CD14-positive monocyte (primary cell): ENCODE data around the gene APP. TPM values are rescaled to one million over a fixed set of nuclear protein-coding genes. Genes with fewer than 3 reads are reported as not detected.
A peak's percentile ranks its signal among the peaks of the same experiment; 100 is the strongest.

Experiments
- DNase-seq, 3 donors: peaks; one replicate each; pipeline ENCODE4 v3.0.0-alpha.2; 2011 to 2022
- H2AFZ ChIP-seq: 2 replicates; pipeline ENCODE4 v1.6.0; 2012; ENCODE audit warnings: mild to moderate bottlenecking, low read depth, low read length, inconsistent platforms; ENCODE audit not compliant: insufficient read depth, poor library complexity, severe bottlenecking
- H3K27ac ChIP-seq, 2 donors: 1 replicate in 1 of 2; 2 replicates in 1 of 2; pipeline ENCODE4 v1.5.1; 2012 to 2013; ENCODE audit warnings: low read length in 2 of 2, control low read depth in 1 of 2, inconsistent platforms in 1 of 2, low read depth in 1 of 2, mild to moderate bottlenecking in 1 of 2
- H3K27me3 ChIP-seq, 2 donors: one replicate each; pipeline versions ENCODE4 v1.6.0 to v1.6.1; 2011 to 2013; ENCODE audit warnings: low read length in 2 of 2; ENCODE audit not compliant: control insufficient read depth in 2 of 2, insufficient read depth in 2 of 2
- H3K36me3 ChIP-seq, 2 donors: replicated peaks in 1 of 2; 1 replicate in 1 of 2; 2 replicates in 1 of 2; pipeline versions ENCODE4 v1.5.1 to v1.6.1; 2012 to 2013; ENCODE audit warnings: low read length in 2 of 2, control low read depth in 1 of 2, inconsistent platforms in 1 of 2, mild to moderate bottlenecking in 1 of 2; ENCODE audit not compliant: insufficient read depth in 2 of 2, control insufficient read depth in 1 of 2
- H3K4me1 ChIP-seq, 2 donors: 1 replicate in 1 of 2; 2 replicates in 1 of 2; pipeline versions ENCODE4 v1.5.1 to v1.6.1; 2012 to 2013; ENCODE audit warnings: low read length in 2 of 2, control low read depth in 1 of 2, inconsistent platforms in 1 of 2, mild to moderate bottlenecking in 1 of 2, moderate library complexity in 1 of 2; ENCODE audit not compliant: insufficient read depth in 2 of 2, control insufficient read depth in 1 of 2
- H3K4me2 ChIP-seq: replicated peaks from 2 replicates; pipeline ENCODE3; 2012; ENCODE audit warnings: low read length, moderate library complexity, mild to moderate bottlenecking; ENCODE audit not compliant: poor library complexity, severe bottlenecking; ENCODE audit errors: extremely low read depth
- H3K4me3 ChIP-seq, 3 experiments: fragments of 200-600 bp in 1 of 3; sonication (generic) in 1 of 3; replicated peaks in 1 of 3; 1 replicate in 2 of 3; 2 replicates in 1 of 3; pipeline ENCODE4 v1.5.1; 2011 to 2013; ENCODE audit warnings: low read length in 3 of 3, mild to moderate bottlenecking in 3 of 3, control low read depth in 2 of 3, low read depth in 2 of 3, inconsistent platforms in 1 of 3, moderate library complexity in 1 of 3
- H3K79me2 ChIP-seq: 2 replicates; pipeline ENCODE4 v1.6.0; 2012; ENCODE audit warnings: mild to moderate bottlenecking, control low read depth, inconsistent platforms, low read length, moderate library complexity; ENCODE audit not compliant: insufficient read depth
- H3K9ac ChIP-seq: 2 replicates; pipeline ENCODE4 v1.6.0; 2017; ENCODE audit warnings: low read length, mild to moderate bottlenecking; ENCODE audit not compliant: insufficient read depth, poor library complexity, severe bottlenecking
- H3K9me3 ChIP-seq, 2 donors: replicated peaks in 1 of 2; 1 replicate in 1 of 2; 2 replicates in 1 of 2; pipeline versions ENCODE4 v1.5.1 to v1.6.1; 2012 to 2013; ENCODE audit warnings: low read length in 2 of 2, control low read depth in 1 of 2; ENCODE audit not compliant: control insufficient read depth in 1 of 2, insufficient read depth in 1 of 2
- H4K20me1 ChIP-seq: 2 replicates; pipeline ENCODE4 v1.6.0; 2012; ENCODE audit warnings: mild to moderate bottlenecking, low read length, control low read depth, moderate library complexity; ENCODE audit not compliant: insufficient read depth
- H3K27ac Mint-ChIP-seq, 7 donors: one replicate each; pipeline ENCODE4 v1.8.0; 2020; ENCODE audit warnings: mild to moderate bottlenecking in 7 of 7, mixed read lengths in 7 of 7, moderate library complexity in 6 of 7, inconsistent platforms in 2 of 7
- H3K27me3 Mint-ChIP-seq, 3 donors: one replicate each; pipeline ENCODE4 v1.8.0; 2021 to 2022; ENCODE audit warnings: low read depth in 3 of 3, mild to moderate bottlenecking in 3 of 3, mixed read lengths in 3 of 3, moderate library complexity in 3 of 3, inconsistent platforms in 1 of 3
- H3K36me3 Mint-ChIP-seq, 2 donors: one replicate each; pipeline ENCODE4 v1.8.0; 2020; ENCODE audit warnings: mixed read lengths in 2 of 2, inconsistent platforms in 1 of 2, mild to moderate bottlenecking in 1 of 2
- H3K4me1 Mint-ChIP-seq: one replicate; pipeline ENCODE4 v1.8.0; 2020; ENCODE audit warnings: mild to moderate bottlenecking, mixed read lengths
- H3K4me3 Mint-ChIP-seq, 2 donors: one replicate each; pipeline ENCODE4 v1.8.0; 2020; ENCODE audit warnings: mild to moderate bottlenecking in 2 of 2, mixed read lengths in 2 of 2, moderate library complexity in 1 of 2
- H3K9me3 Mint-ChIP-seq, 7 donors: one replicate each; pipeline ENCODE4 v1.8.0; 2020 to 2022; ENCODE audit warnings: mixed read lengths in 7 of 7, mild to moderate bottlenecking in 6 of 7, moderate library complexity in 6 of 7, inconsistent platforms in 2 of 7
- CTCF ChIP-seq: fragments of 200-600 bp; IDR thresholded peaks from one replicate; pipeline ENCODE4 v1.8.0; 2022; ENCODE audit warnings: antibody characterized with exemption, mild to moderate bottlenecking
- WGBS: methylation state at CpG from one replicate; pipeline ENCODE4 v1.1.5; 2013; ENCODE audit warnings: missing lambda C conversion rate; ENCODE audit not compliant: insufficient coverage; 5-methylcytosine and 5-hydroxymethylcytosine counted together
- intact Hi-C, 2 donors: fragments of 100-400 bp; cut with micrococcal nuclease; formaldehyde crosslinking; loops; one replicate each; pipeline versions ENCODE4 v1.15.0 to v1.15.1; 2023
- polyA plus RNA-seq, 3 donors: library from polyadenylated mRNA; depleted of rRNA in 1 of 3; unstranded in 2 of 3; stranded (reverse) in 1 of 3; fragments of 300-500 nt in 2 of 3; fragments of >200 nt in 1 of 3; fragmentation: Illumina TruSeq in 2 of 3; gene quantifications; 1 replicate in 2 of 3; 2 replicates in 1 of 3; pipeline ENCODE4 v1.2.3, GENCODE V29; 2012 to 2021

The APP gene
- polyA plus RNA-seq, 3 donors, result 28.0 to 118 (median 35.1) TPM

GRCh38 chr21:26005464-26005863 is 165.1 kb downstream of the APP start:
- Histone ChIP-seq H3K79me2 (no peaks in the 10 kb centered on the region), H3K36me3 (peaks cover 2 to 6% of the 10 kb centered on the region in 2 donors), H3K4me2 (no peak overlapping the region), H3K27ac (no peak overlapping the region), H2AFZ (no peak overlapping the region), H3K27me3 (no peaks in the 10 kb centered on the region), H3K4me1 (no peaks in the 10 kb centered on the region), H3K9me3 (no peaks in the 10 kb centered on the region), H3K4me3 (no peak overlapping the region), H4K20me1 (no peaks in the 10 kb centered on the region), H3K9ac (no peak overlapping the region)
- Mint-ChIP-seq H3K36me3 (peaks cover 4 to 25% of the 10 kb centered on the region in 2 donors), H3K9me3 (no peaks in the 10 kb centered on the region), H3K4me3 (no peak overlapping the region), H3K4me1 (no peaks in the 10 kb centered on the region), H3K27me3 (no peaks in the 10 kb centered on the region), H3K27ac (no peak overlapping the region)
- no peak for TF ChIP-seq CTCF
- no CpG with 5 or more reads among the region's 1 CpG for WGBS
- DNase-seq, result no peak
- intact Hi-C loops, result no loop called here

DNA sequence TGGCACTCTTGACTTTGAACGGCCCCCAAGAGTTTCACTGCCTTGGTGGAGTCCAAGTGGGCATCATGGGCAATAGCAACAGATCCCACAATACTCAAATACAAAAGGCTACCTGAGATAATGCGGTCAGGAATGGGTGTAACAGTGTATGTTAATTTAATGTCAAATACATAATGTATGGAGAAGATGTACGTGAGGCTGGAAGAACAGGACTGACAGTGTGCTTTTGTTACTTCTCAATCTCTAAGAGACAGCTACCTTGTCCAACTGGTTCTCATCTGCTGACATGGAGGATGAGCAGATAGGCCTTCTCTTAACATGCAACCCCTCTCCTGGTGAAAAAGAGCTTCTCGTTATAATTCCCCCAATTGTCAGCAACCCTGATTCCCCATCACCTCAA is 167.2 kb downstream of the APP start:
- intact Hi-C loops, result no loop called here
- H3K4me1 ChIP-seq, result no peaks in the 10 kb centered on the region
- H3K9me3 Mint-ChIP-seq, result no peaks in the 10 kb centered on the region
- H2AFZ ChIP-seq, result no peak overlapping the region
- no peaks in the 10 kb centered on the region for H3K27me3 ChIP-seq
- no peak for DNase-seq
- peaks cover 8% of the 10 kb centered on the region for H3K4me1 Mint-ChIP-seq
- WGBS, result no CpG with 5 or more reads among the region's 4 CpGs
- no peak overlapping the region for H3K27ac ChIP-seq
- no peaks in the 10 kb centered on the region for H3K27me3 Mint-ChIP-seq
- H3K4me3 Mint-ChIP-seq, result no peak overlapping the region
- no peak overlapping the region for H3K4me2 ChIP-seq
- peaks cover 4 to 23% of the 10 kb centered on the region in 2 donors for H3K36me3 Mint-ChIP-seq
- no peaks in the 10 kb centered on the region for H3K79me2 ChIP-seq
- peak overlapping the region in 1 of 7 donors; percentile 4 for H3K27ac Mint-ChIP-seq
- H3K9ac ChIP-seq, result no peak overlapping the region
- H3K4me3 ChIP-seq, result no peak overlapping the region
- TF ChIP-seq CTCF, result no peak
- H3K9me3 ChIP-seq, result no peaks in the 10 kb centered on the region
- H4K20me1 ChIP-seq, result no peaks in the 10 kb centered on the region
- peaks cover 7 to 23% of the 10 kb centered on the region in 2 donors for H3K36me3 ChIP-seq
